Measurements from ENCODE around the gene NYAP2.

NYAP2 gene

GRCh38 chr2:225464346-225465025, 65.0 kb downstream of the NYAP2 start:
- H3K4me1 Mint-ChIP-seq, result peaks cover 4% of the 10 kb centered on the region
- H3K27ac Mint-ChIP-seq, result no peak overlapping the region
- no peak for TF ChIP-seq CTCF (IDR thresholded peaks at IDR 0.05; ENCODE audit: unreplicated experiment in 3 of 3)

GRCh38 chr2:225465827-225466226, 66.3 kb downstream of the NYAP2 start:
- Mint-ChIP-seq H3K27me3 (ENCODE audit: low read depth) (no peaks in the 10 kb centered on the region), H3K27ac (no peak overlapping the region), H3K9me3 (no peaks in the 10 kb centered on the region), H3K4me1 (peaks cover 4% of the 10 kb centered on the region), H3K36me3 (ENCODE audit: low read depth) (no peaks in the 10 kb centered on the region), H3K4me3 (no peak overlapping the region)
- no peak for TF ChIP-seq CTCF (IDR thresholded peaks at IDR 0.05; ENCODE audit: unreplicated experiment in 3 of 3)

More at GRCh38 chr2:225464346-225465025, 65.0 kb downstream of the NYAP2 start:
- no peaks in the 10 kb centered on the region for H3K36me3 Mint-ChIP-seq (ENCODE audit: low read depth)
- no peaks in the 10 kb centered on the region for H3K27me3 Mint-ChIP-seq (ENCODE audit: low read depth)
- no peaks in the 10 kb centered on the region for H3K9me3 Mint-ChIP-seq
- no peak overlapping the region for H3K4me3 Mint-ChIP-seq

GRCh38 chr2:225466891-225467604, 67.5 kb downstream of the NYAP2 start:
- H3K4me3 Mint-ChIP-seq, result no peak overlapping the region
- H3K27ac Mint-ChIP-seq, result no peak overlapping the region
- no peaks in the 10 kb centered on the region for H3K9me3 Mint-ChIP-seq
- no peaks in the 10 kb centered on the region for H3K27me3 Mint-ChIP-seq (ENCODE audit: low read depth)
- TF ChIP-seq CTCF (IDR thresholded peaks at IDR 0.05; ENCODE audit: unreplicated experiment in 3 of 3), result no peak
- H3K36me3 Mint-ChIP-seq (ENCODE audit: low read depth), result no peaks in the 10 kb centered on the region
- H3K4me1 Mint-ChIP-seq, result peaks cover 4% of the 10 kb centered on the region

GRCh38 chr2:225468131-225468530, 68.6 kb downstream of the NYAP2 start:
- peaks cover 4% of the 10 kb centered on the region for H3K4me1 Mint-ChIP-seq
- H3K27ac Mint-ChIP-seq, result no peak overlapping the region
- H3K9me3 Mint-ChIP-seq, result no peaks in the 10 kb centered on the region
- H3K36me3 Mint-ChIP-seq (ENCODE audit: low read depth), result no peaks in the 10 kb centered on the region
- no peaks in the 10 kb centered on the region for H3K27me3 Mint-ChIP-seq (ENCODE audit: low read depth)
- TF ChIP-seq CTCF (IDR thresholded peaks at IDR 0.05; ENCODE audit: unreplicated experiment in 3 of 3), result no peak
- H3K4me3 Mint-ChIP-seq, result no peak overlapping the region

GRCh38 chr2:225471039-225471438, 71.5 kb downstream of the NYAP2 start:
- TF ChIP-seq CTCF (IDR thresholded peaks at IDR 0.05; ENCODE audit: unreplicated experiment in 3 of 3), result no peak
- Mint-ChIP-seq H3K27ac (no peak overlapping the region), H3K9me3 (no peaks in the 10 kb centered on the region), H3K4me3 (no peak overlapping the region), H3K27me3 (ENCODE audit: low read depth) (no peaks in the 10 kb centered on the region), H3K36me3 (ENCODE audit: low read depth) (no peaks in the 10 kb centered on the region), H3K4me1 (peaks cover 4% of the 10 kb centered on the region)
